Transverse colon (tissue), 4 donors: ENCODE results near the gene ZNF496. TPM values are rescaled to one million over a fixed set of nuclear protein-coding genes. Genes with fewer than 3 reads are reported as not detected.
A peak's percentile ranks its signal among the peaks of the same experiment; 100 is the strongest.

Source experiments
- DNase-seq: peaks from one replicate; pipeline ENCODE4 v3.0.0-alpha.2; 2019
- H3K27ac ChIP-seq, 4 donors: fragments of 200-600 bp; sonication (generic); 2 replicates each; pipeline ENCODE4 v1.5.1; 2016 to 2018; ENCODE audit warnings: inconsistent platforms in 4 of 4
- H3K27me3 ChIP-seq: fragments of 200-600 bp; sonication (generic); 2 replicates; pipeline ENCODE4 v1.5.1; 2017; ENCODE audit warnings: inconsistent platforms
- H3K36me3 ChIP-seq, 4 donors: fragments of 200-600 bp; sonication (generic); 2 replicates each; pipeline ENCODE4 v1.5.1; 2017 to 2019; ENCODE audit warnings: inconsistent platforms in 4 of 4
- H3K4me1 ChIP-seq, 4 donors: fragments of 200-600 bp; sonication (generic); 2 replicates each; pipeline ENCODE4 v1.5.1; 2017 to 2020; ENCODE audit warnings: inconsistent platforms in 4 of 4
- H3K4me3 ChIP-seq, 4 donors: fragments of 200-600 bp; sonication (generic); 1 replicate in 1 of 4; 2 replicates in 3 of 4; pipeline versions ENCODE4 v1.5.1 to v1.6.1; 2017 to 2019; ENCODE audit warnings: inconsistent platforms in 4 of 4
- H3K9me3 ChIP-seq, 2 donors: fragments of 200-600 bp; sonication (generic); 2 replicates each; pipeline ENCODE4 v1.5.1; 2017 to 2019; ENCODE audit warnings: inconsistent platforms in 2 of 2
- EP300 ChIP-seq: sonication (generic); formaldehyde crosslinking; IDR thresholded peaks from one replicate; pipeline ENCODE4 v1.6.1; 2017; ENCODE audit warnings: antibody characterized with exemption, low read depth
- POLR2A ChIP-seq: fragments of 450-650 bp; IDR thresholded peaks from one replicate; pipeline ENCODE4 v1.6.1; 2016; ENCODE audit warnings: antibody characterized with exemption, mild to moderate bottlenecking, moderate library complexity
- POLR2AphosphoS5 ChIP-seq, 3 donors: sonication (generic); formaldehyde crosslinking; IDR thresholded peaks; one replicate each; pipeline ENCODE4 v1.6.1; 2016; ENCODE audit warnings: antibody characterized with exemption in 3 of 3
- WGBS, 2 donors: methylation state at CpG; one replicate each; pipeline ENCODE4 v1.1.5; 2018; ENCODE audit warnings: low coverage in 1 of 2; 5-methylcytosine and 5-hydroxymethylcytosine counted together
- in situ Hi-C, 4 donors: fragments of 200-750 bp; cut with MboI; loops; one replicate each; pipeline versions ENCODE4 v1.15.0 to v1.15.1; 2017; ENCODE audit warnings: low sequenced_read_pairs in 3 of 4, low pct_ligation_motif_present in 1 of 4, low pct_unique_long_range_greater_than_20kb in 1 of 4
- intact Hi-C: fragments of 100-400 bp; cut with DNase I; formaldehyde crosslinking; loops from one replicate; pipeline ENCODE4 v1.15.1; 2023; ENCODE audit warnings: low total_unique reads
- total RNA-seq, 4 donors: library from RNA; depleted of rRNA; stranded (reverse); fragments of >200 nt; gene quantifications; one replicate each; pipeline ENCODE4 v1.1.0, GENCODE V29; 2016
- TF ChIP-seq, protein P1 (sequence below), 5 experiments: fragments of 200-600 bp in 3 of 5; fragments of 450-650 bp in 2 of 5; sonication (generic) in 3 of 5; IDR thresholded peaks; 1 replicate in 2 of 5; 2 replicates in 3 of 5; pipeline ENCODE4 v1.5.1; 2016 to 2017; ENCODE audit warnings: antibody characterized with exemption in 5 of 5, inconsistent platforms in 3 of 5, mild to moderate bottlenecking in 2 of 5, moderate library complexity in 1 of 5

Gene ZNF496
- total RNA-seq, 4 donors from 2014 or later = 12.4 to 35.8 (median 28.7) TPM

DNA sequence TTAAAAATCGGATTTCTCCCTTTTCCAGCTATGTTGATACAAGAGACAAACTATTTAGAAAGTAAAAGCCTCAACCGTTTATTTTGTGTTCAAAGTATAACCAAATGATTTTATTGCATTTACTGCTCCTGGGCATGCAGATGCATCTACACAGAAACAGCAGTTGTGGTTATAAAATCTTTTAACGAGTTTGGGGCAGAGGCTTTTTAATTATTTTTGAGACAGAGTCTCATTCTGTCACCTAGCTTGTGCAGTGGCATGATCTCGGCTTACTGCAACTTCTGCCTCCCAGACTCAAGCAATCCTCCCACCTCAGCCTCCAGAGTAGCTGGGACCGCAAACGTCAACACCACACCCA is 33.6 kb downstream of the ZNF496 start:
- H3K4me3 ChIP-seq = no peak overlapping the region
- no peak for TF ChIP-seq POLR2A
- H3K27me3 ChIP-seq = no peaks in the 10 kb centered on the region
- intact Hi-C loops = no loop called here
- no peaks in the 10 kb centered on the region for H3K9me3 ChIP-seq
- WGBS, 2 donors = 29 to 49% methylated on average over 6 of the region's 6 CpGs
- no peaks in the 10 kb centered on the region for H3K36me3 ChIP-seq
- peak overlapping the region; percentile 73 to 82 (median 78) for H3K27ac ChIP-seq
- in situ Hi-C loops = no loop called here
- DNase-seq = no peak
- peaks cover 0 to 25% (median 15%) of the 10 kb centered on the region in 4 donors for H3K4me1 ChIP-seq

DNA sequence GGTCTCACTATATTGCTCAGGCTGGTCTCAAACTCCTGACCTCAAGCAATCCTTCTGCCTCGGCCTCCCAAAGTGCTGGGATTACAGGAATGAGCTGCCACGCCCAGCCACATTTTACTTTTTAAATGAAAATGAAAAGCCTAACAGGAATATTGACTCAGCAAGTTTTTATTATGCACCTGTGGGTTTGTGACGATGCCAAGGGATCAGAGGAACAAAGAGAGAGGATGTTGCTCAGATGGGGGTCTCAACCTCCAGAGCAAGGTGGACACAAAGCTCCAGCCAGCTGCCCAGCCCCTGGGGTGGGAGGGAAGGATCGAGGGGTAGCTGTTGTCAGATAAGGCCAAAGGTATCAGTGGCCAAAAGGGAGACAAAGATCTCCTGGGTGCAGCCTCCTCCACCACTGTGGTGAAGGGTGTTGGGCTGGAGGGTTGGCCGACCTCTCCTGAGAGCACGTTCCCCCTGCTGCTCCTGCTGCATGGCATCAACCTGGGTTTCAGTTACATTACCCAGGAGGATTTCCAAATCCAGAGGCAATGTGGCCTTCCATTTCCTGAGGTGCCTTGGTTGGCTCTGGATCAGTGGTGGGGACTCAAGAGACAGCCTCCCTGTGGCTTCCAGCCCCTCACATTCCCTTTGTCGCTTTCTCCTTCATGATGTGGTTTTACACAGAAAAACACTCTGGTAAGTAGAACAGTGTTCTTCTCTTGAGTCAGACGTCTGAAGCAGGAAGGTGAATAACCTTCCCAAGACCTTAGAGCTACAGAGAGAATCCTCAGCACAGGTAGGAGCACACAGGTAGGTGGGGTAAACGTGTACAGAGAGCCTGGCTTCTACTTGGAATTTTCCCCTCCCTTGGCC is 34.2 kb downstream of the ZNF496 start:
- Histone ChIP-seq H3K9me3 (no peaks in the 10 kb centered on the region), H3K4me1 (peaks cover 0 to 23% (median 14%) of the 10 kb centered on the region in 4 donors), H3K36me3 (no peaks in the 10 kb centered on the region), H3K4me3 (no peak overlapping the region), H3K27ac (peak overlapping the region; percentile 73 to 82 (median 78)), H3K27me3 (no peaks in the 10 kb centered on the region)
- intact Hi-C loops = no loop called here
- DNase-seq = peak; percentile 18
- TF ChIP-seq, protein P1, sequence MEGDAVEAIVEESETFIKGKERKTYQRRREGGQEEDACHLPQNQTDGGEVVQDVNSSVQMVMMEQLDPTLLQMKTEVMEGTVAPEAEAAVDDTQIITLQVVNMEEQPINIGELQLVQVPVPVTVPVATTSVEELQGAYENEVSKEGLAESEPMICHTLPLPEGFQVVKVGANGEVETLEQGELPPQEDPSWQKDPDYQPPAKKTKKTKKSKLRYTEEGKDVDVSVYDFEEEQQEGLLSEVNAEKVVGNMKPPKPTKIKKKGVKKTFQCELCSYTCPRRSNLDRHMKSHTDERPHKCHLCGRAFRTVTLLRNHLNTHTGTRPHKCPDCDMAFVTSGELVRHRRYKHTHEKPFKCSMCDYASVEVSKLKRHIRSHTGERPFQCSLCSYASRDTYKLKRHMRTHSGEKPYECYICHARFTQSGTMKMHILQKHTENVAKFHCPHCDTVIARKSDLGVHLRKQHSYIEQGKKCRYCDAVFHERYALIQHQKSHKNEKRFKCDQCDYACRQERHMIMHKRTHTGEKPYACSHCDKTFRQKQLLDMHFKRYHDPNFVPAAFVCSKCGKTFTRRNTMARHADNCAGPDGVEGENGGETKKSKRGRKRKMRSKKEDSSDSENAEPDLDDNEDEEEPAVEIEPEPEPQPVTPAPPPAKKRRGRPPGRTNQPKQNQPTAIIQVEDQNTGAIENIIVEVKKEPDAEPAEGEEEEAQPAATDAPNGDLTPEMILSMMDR (IDR thresholded peaks at IDR 0.05) = no peak
- no peak for TF ChIP-seq EP300
- TF ChIP-seq POLR2AphosphoS5 (IDR thresholded peaks at IDR 0.05) = no peak
- no peak for TF ChIP-seq POLR2A
- WGBS, 2 donors = 18 to 42% methylated on average over 2 to 9 of the region's 9 CpGs
- in situ Hi-C loops = no loop called here

DNA sequence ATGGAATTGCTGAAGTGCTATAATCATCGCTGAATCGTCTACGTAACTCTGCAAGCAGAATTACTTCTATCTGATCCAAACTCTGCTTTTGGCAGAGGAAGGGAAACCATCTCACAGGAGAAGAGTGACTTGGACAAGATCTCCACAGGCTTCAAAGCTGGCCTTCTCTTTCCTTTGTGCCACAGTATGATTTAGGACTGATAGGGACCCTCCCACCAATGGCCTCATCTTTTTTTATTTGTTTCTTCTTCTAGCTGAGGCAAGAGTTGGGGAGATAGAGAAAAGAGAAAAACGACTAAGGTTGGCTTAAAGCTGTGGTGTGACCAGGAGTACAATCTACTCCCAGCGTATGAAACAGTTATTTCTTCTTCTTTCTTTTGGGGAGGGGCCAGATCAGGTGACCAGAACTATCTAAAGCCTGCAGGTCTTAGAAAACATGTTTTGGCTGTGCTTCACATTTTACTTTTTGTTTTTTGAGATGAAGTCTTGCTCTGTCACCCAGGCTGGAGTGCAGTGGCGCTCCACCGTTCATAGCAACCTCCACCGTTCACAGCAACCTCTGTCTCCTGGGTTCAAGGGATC is 35.0 kb downstream of the ZNF496 start:
- TF ChIP-seq EP300 (no peak), POLR2A (no peak), POLR2AphosphoS5 (IDR thresholded peaks at IDR 0.05) (no peak)
- TF ChIP-seq, protein P1 (IDR thresholded peaks at IDR 0.05) = no peak
- no peak for DNase-seq
- Histone ChIP-seq H3K27ac (peak overlapping the region; percentile 73 to 82 (median 78)), H3K4me3 (no peak overlapping the region), H3K36me3 (no peaks in the 10 kb centered on the region), H3K9me3 (no peaks in the 10 kb centered on the region), H3K4me1 (peaks cover 0 to 23% (median 14%) of the 10 kb centered on the region in 4 donors), H3K27me3 (no peaks in the 10 kb centered on the region)
- intact Hi-C loops (no loop called here), in situ Hi-C loops (no loop called here)
- 80 to 87% methylated on average over 8 of the region's 8 CpGs for WGBS, 2 donors

DNA sequence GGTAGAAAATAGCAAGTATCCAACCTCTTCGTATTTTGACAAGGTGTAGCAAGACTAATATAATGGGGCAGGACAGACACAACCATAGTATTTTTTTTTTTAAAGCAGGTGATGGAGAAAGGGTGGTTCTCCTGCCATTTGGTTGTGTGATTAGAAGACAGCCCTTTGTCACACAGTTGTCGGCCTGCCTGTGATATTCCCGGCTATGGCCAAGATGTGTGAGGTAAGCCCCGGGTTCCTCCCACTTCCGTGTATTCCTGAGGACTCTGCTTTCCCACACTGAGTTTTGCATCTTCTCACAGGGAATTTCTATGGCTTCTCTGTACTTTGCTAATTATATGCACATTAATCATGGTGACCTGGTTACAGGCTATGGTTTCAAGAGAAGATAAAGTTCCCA is 35.9 kb downstream of the ZNF496 start:
- in situ Hi-C loops = no loop called here
- Histone ChIP-seq H3K4me3 (no peak overlapping the region), H3K4me1 (peaks cover 0 to 23% (median 14%) of the 10 kb centered on the region in 4 donors), H3K36me3 (no peaks in the 10 kb centered on the region), H3K27ac (no peak overlapping the region), H3K27me3 (no peaks in the 10 kb centered on the region), H3K9me3 (no peaks in the 10 kb centered on the region)
- no peak for DNase-seq
- intact Hi-C loops = no loop called here
- 75 to 88% methylated on average over 2 to 5 of the region's 5 CpGs for WGBS, 2 donors
- TF ChIP-seq POLR2AphosphoS5 (IDR thresholded peaks at IDR 0.05) = no peak
- TF ChIP-seq POLR2A = no peak
- TF ChIP-seq, protein P1 (IDR thresholded peaks at IDR 0.05) = no peak
- TF ChIP-seq EP300 = no peak
